Left forelimb (tissue), 1 donor: ENCODE data around the gene EEPD1.

Experiments used
- DNase-seq: peaks from one replicate; pipeline ENCODE4 v3.0.0-alpha.2; 2018; ENCODE audit warnings: low spot score

EEPD1 gene

DNA sequence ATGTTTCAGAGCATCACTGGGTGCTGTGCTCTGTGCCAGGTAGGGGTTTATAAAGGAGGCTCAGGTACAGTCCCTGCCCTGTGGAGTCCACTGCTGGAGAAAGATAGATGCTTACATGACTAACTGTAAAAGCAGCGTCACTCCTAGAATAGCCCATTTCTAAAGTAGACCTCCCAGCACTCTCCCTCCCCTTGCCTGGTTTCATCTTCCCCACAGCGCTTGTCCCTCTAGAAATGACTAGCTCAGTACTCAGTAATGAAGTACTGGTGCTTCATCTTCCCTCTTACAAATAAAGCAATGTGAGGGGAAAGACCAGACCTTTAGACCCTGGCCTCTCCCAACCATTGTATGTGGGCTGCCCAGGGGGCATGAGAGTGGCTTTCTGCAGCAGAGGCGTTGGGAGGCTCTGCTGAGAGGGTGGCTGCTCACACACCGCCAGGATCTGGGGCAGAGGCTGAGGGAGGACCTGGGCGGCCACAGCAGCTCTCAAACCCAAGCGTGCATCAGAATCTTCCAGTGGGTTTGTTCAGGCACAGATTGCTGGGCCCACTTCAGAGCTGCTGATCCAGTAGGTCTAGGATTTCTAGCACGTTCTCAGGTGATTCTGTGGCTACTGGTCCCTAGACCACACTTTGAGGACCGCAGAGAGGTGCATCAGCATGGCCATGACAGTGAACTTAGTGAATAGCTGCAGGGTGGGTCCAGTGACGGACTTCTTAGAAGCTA, 126.3 kb downstream of the EEPD1 start:
- DNase-seq, result no peak

DNA sequence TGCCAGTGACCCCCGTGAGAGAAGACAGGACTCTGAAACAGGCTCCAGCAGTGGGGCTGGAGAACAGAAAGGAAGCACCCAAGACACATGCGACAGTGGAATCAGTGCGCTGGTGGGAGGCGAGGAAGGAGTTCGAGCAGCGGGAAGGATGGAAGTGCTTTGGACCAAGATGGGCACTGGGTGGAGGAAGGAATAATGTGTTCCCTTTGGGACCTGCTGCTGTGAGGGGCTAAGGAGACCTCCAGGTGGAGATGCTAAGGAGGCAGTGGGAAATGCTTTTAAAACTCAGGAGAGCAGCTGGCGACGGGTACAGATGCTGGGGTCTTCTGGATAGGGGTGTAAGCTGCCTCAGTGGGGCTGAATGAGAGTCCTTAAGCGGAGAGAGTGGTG, 126.9 kb downstream of the EEPD1 start:
- DNase-seq, result no peak

DNA sequence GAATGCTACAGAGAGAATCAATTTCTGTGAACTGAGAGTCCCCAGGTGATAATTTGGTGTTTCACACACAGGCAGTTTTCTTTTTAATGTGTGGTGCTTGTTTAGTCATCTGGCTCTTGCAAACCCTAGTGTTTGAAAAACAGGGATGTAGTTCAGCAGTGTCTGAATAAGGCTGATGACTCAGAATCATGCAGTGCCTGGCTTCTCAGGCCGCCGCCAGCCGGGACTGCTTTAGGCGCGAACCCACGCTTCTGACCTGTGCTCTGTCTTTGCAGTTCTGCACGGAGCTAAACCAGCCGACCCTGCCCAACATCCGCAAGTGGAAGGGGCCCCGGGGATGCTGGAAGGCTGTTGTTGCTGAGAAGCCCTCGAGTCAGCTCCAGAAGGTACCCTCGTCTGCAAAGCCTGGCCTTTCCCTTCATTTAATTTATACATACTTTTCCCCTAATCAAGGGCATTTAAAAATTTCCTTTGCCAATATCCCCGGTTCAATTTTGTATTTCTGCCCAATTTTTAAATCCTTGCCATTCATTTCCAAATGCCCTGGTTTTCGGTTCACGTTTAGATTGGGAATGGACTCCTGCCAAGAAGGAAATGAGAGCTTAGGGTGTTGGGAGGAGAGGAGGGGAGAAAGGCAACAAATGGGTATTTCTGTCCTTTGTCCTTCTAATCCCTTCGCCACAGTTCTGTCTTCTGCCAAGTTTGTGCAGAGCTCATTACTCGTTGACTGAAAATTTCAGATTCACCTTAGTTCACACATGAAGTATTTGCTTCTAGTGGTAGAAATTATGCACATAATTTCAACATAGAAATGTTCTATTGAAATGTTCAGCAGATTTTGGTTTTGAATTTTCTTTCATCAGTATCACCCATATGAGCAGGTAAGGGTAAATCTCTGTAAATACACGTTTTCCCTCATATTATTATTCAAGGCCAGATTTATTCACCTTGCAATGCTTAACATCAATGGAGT, 128.1 kb downstream of the EEPD1 start:
- DNase-seq, result no peak

DNA sequence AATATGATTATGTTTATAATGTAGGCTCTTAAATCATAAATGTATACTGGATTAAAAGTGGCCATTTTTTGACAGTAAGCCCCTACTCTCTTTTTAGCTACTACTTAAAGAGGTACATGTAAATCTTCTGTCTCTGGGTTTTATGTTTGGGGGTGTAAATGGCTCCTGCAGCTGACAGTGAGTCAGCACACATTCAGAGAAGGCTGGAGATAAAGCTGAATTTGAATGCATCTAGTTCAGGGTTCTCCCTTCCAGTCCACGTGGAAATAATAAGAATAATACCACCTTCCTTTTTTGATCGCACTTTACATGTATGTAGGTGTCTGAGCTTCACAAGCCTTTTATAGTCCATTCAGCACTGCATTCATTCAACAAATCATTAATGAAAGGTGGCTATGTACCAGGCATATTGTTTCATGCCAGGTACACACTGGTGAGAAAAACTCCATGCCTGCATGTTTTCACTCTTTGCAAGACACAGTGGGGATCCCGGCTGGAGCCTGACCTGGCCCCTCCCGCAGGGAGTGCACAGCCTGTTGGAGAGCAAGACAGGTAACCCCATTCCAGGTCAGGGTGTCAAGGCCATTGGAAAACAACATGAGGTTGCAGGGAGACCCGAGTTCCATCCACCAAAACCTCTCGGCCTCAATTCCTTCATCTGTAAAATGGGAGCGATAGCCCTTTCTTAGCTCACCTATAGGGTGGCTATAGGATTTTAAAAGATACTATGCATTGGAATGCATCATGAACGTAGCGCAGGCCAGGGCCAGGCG, 129.1 kb downstream of the EEPD1 start:
- DNase-seq, result peak; percentile 54

DNA sequence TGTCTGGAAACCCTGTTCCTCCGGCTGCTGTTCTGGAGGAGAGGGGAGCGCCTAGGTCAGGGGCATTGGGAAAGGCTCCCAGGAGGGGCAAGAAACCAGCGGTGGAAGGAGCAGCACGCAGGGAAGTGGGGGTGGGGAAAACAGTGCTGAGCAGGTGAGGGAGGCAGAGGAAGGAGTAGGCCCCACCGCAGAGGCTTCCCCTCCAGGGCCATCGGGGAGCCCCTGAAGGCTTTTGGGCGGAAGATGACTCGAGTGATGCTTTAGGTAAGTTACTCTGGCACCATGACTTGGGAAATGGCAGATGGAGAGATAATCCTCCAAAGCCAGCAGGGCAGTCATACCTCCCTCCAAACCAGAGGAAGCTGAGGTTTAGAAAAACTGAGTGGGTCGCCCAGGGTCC, 130.1 kb downstream of the EEPD1 start:
- DNase-seq, result peak; percentile 45

DNA sequence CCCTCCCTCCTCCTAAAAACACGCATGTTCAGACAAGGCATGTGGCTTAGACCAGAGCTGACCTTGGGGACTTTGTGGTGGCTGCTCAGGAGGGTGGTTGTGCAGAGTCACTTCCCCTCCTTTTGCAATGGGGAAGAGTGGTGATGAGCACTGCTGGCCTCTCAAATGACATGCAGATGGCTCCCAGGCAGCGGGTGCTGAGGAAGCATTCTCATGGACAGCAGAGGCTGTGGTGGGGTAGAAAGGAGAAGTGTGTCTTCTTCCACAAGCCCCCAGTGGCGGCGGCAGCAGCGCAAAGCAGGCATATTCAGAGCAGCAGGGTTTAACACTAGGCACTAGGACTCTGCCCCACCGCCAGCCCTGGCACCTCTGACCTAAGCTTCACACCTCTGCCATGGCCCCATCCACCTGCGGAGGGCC, 130.7 kb downstream of the EEPD1 start:
- peak; percentile 62 for DNase-seq

DNA sequence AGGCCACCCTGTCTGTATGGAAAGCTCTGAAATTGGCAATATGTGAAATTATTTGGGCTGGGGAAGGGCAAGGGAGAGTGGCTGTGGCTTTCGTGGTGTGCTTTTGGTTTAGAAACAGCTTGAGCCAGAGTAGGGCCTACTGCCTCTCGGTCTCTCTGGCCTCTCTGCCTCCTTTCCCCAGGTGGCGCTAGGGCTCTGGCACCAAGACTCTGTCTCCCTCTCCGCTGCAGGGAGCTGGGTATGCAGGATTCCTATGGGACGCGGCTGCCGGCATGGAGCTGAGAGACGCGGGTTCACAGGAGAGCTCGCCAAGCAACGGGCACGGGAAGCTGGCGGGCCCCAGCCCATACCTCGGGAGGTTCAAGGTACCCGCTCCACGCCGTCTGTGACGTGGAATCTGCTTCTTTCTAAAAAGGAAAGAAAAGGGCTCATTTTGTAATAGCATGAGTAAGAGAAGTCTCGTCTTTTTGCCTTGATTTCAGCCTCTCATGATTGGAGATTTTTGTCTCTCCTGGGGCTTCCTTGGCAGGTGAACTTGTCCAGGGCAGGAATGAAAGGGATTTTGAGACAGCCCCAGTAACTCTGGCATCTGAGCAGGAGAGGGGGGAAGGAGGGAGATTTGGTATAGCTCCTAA, 131.5 kb downstream of the EEPD1 start:
- DNase-seq, result peak; percentile 42

DNA sequence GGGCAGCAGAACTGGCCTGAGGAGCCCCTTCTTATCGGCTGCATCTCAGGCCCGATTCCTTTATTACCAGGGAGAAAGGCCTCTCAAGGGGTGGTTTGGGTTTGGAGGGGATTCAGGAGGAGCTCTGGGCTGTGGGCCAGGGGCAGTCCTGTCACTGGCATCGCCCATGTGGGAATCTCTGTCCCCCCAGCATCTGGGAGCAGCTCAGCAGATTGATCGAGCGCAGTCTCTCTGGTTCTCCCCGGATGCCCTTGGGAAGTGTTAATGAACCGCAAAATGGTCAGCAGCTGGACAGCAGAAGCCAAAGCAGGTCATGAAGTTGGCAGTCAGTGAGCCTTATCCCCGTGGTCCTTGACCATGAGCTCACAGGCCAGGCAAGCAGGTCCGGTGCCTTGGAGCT, 132.2 kb downstream of the EEPD1 start:
- no peak for DNase-seq

DNA sequence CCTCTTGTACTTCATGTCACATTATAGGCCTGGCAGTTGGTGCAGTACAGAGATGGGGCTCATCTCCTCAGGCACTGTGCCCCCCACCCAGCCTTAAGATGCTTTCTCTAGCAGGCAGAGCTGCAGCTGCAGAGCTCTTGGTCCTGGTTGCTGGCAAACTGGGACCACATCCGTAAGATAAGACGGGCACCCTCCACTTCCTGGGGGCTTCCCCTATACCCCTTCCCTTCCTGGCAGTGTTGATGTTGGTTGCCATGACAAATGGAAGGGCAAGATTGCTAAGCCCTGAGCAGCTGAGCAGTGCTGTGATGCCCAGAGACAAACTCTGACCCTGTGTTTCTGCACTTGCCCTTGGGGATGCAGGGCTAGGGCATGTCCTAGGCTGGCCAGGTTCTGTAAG, 133.2 kb downstream of the EEPD1 start:
- DNase-seq, result no peak

DNA sequence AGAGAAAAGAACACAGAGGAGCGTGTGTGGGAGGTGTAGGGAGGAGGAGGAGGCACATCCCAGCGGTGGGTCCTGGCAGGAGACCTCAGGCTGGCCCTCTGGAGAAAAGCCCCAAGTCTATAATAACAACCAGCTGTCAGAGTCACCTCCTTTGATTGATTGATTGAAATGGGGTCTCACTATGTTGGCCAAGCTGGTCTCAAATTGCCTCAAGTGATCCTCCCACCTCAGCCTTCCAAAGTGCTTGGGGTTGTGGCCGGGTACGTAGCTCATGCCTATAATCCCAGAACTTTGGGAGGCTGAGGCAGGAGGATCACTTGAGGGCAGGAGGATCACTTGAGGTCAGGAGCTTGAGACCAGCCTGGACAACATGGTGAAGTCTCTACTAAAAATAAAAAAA, 133.6 kb downstream of the EEPD1 start:
- no peak for DNase-seq

DNA sequence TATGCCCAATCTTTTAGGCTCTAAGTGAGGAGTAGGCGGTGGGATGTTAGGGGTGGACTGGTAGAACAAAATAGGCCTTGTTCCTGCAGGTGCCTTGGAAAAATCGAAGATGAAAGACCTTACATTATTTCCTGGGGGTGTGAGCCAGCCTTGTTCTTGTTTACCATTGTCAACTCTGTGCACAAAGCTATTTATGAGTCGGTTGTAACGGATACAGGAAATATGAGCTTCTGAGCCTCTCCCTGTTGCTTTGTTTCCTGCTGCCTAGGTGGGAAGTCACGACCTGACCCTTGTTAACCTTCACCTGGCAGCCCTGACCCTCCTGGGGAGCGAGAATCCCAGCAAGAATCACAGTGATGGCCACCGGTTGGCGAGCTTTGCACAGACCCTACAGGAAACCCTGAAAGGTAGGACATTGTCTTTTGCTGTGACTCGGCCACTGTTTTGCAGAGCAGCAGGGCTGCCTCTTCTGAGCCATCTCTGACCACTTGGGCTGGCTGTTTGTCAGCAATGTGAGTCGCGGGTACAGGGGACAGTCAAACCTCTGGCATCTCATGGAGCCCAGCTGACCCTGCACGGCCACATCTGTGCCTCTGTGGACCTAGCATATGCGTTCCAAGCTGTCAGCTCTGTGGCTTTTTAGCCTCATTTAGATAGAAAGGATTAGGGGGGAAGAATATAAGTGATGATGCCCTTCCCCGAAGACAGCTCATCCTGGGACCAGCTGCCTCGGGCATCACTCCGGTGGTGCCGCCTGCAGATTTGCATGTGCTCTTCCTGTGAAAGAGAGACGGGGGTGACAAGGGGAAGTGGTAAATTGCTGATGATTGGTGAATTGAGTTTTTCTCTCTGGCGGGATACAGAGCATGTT, 134.6 kb downstream of the EEPD1 start:
- DNase-seq, result no peak

DNA sequence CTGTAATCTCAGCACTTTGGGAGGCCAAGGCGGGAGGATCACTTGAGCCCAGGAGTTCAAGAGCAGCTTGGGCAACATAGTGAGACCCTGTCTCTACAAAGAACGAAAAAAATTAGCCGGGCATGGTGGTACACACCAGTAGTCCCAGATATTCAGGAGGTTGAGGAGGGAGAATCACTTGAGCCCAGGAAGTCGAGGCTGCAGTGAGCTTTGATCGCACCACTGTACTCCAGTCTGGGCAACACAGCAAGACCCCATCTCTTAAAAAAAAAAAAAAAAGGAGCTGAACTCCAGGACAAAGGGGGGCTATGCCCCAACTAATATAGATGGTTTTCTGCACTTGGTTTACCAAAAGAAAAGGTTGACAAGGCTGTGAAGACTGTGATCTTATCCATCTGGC, 135.4 kb downstream of the EEPD1 start:
- DNase-seq, result no peak

DNA sequence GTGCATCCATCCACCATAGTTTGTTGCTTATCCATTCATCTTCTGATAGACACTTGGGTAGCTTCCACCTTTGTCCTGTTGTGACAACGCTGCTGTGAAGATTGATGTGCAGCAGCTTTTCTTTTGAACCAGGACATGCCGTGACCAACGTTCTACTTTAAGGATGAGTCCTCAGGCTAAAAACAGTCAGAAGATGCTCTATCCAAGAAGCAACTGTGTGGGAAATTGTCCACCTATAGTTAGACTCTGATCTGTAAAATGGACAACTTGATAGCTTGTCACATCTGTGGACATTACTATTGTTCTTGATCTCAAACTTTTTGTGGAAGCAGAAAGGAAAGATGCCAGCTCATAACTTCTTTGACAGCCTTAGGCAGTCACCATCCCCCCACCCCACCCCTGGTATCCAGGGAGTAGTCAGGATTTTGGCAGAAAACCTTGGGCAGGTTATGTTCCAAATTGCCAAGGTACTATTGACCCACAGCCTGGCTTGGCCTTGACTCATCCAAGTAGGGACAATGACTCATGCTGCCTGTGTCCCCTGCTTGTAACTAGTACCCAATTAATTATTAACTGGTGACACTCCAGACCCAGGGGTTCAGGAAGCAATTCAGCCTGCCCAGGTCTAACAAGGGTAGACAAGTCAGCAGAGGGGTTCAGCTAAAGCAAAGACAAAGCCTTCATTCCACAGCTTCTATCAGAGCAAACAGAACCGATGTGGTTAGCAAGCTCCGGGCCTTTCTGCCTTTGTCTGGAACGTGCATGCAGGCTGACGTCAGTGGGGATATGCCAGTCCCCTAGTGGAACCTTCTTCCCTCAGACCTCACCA, 137.0 kb downstream of the EEPD1 start:
- DNase-seq, result no peak

DNA sequence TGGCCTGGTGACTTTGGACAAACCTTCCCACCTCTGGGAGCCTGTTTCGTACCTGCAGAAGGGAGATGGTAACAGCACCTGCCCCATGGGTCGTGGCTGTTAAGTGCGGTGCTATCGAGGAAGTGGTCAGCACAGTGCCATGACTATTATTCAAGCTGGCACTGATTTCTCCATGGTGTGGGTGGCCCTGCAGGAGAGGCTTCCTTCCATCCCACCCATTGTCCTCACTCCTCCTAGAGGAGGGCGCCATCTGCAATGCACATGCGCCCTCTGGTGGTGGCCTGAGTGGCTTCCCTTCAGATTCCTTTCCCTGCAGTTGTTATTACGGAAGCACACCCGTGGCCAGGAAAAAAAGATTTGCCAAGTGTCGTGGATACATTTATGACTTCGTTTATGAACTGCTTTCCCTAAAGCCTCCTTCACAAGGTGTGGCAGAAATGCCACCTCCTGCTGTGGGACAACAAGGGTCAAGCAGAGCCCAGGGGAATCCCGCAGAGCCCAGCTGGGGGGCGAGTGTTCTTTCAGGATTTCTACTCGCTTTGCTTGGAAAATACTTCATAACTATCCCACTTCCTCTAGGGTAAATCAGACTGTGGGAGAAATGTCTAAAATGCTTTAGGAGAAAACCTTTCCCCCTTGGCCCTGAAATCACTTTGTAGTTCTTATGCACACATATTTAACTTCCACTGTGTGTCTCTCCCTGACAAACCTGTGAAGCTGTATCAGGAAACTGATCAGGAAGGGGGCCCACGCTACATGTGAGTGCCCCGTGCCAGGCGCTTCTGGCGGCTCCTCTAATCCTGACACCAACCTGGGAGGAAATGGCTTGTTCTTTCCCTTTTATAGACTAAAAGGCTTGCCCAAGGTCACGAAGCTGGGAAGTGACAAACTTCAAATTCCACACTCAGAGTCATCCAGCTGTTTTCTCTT, 138.6 kb downstream of the EEPD1 start:
- peak; percentile 90 for DNase-seq

DNA sequence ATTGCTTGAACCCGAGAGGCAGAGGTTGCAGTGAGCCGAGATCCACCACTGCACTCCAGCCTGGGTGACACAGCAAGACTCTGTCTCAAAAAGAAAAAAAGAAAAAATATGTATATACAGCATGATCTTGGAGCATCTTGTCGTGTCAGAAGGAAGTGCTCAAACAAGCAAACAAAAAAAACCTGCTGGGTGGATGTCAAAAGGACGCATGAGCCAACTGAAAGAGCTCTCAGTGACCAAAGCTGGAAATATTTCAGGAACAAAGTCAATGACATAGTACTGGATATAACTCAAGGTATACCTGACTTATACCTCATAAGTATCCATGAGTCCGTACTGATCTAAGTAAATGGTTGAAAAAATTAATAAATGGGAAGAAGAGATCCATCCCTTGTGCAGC, 142.0 kb downstream of the EEPD1 start:
- DNase-seq, result no peak

DNA sequence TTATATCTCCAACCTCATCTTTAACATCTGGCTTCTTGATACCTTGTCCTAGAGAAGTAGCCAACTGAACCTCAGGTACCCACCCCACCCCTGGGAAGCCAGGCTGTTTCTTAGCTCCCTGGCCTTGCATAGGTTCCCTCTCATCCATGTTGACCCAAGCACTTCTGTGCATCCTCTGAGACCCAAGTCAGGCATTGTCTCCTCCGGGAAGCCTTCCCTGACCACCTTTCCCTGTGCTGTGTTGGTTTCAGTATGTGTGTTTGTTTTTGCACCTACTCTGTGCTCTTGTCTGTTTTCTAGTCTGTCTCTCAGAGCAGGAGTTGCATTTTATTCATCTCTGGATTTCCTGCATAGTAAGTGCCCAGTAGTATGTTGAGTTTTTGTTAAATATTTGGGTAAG, 143.2 kb downstream of the EEPD1 start:
- DNase-seq, result no peak

DNA sequence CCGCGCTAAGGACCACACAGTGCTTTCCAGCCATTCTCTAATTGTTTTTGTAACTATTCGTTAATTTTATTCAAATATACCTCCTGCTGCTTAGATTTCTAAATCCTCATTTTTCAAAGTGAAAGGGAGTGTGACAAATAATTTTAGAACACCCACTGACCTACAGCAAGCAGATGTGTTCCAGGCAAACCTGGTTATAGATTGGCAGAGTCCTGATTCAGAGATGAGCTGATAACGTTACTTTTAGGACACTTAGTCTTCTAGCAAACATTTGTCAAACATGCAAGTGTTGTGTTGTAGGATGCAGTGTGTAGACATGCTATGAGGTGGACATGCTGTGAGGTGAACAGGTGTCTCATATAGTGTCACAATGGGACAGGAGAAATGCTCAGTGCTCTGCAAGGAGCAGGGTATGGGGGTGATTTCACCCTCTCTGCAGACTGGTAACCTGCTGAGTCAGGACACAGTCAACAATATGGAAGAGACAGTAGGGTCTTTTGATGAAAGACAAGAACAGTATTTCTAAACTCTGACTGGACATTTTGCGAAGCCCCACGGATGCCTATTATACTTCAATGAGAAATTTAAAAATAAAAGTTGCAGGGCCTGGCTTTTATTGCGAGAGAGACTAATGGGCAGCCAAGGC, 144.4 kb downstream of the EEPD1 start:
- DNase-seq, result no peak

DNA sequence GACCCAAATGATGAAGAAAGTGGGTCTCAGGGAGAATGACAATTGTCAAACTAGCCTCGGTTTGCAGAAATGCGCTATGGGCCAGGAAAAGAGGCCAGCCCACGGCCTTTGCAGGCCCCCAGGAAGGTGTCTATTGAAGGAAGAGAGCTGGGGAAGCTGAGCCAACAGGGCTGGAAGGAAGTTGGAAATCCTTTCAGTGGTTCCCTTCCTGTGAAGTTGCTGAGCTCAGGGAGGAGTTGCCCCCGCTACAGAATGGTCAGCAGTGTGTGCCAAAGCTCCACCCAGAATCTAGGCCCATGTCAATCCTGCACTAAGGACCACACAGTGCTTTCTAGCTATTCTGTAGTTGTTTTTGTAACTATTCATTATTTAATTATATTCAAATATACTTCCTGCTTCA, 145.1 kb downstream of the EEPD1 start:
- DNase-seq, result no peak
